A549 (cell line): ENCODE measurements around the gene USP20.

Source experiments
- EP300 ChIP-seq, 2 experiments: fragments of >200 bp; sonication (Bioruptor Twin); formaldehyde crosslinking; IDR thresholded peaks; 2 replicates in 1 of 2; 3 replicates in 1 of 2; pipeline ENCODE4 v1.6.1; 2016 to 2017
- GATA3 ChIP-seq: IDR thresholded peaks from 2 replicates; pipeline ENCODE4 v1.6.1; 2012; ENCODE audit warnings: borderline replicate concordance
- HDAC2 ChIP-seq: fragments of 200-600 bp; sonication (generic); IDR thresholded peaks from 2 replicates; pipeline ENCODE4 v1.6.1; 2016
- JUN ChIP-seq, 2 experiments: fragments of >200 bp; sonication (Bioruptor Twin); formaldehyde crosslinking; IDR thresholded peaks; 2 replicates in 1 of 2; 3 replicates in 1 of 2; pipeline ENCODE4 v1.6.1; 2016 to 2017
- MAFK ChIP-seq: fragments of 450-650 bp; IDR thresholded peaks from 2 replicates; pipeline ENCODE4 v1.6.1; 2014; ENCODE audit not compliant: partially characterized antibody
- MAX ChIP-seq: IDR thresholded peaks from 2 replicates; pipeline ENCODE4 v1.6.1; 2012
- MYC ChIP-seq: IDR thresholded peaks from 2 replicates; pipeline ENCODE4 v1.6.1; 2012; ENCODE audit warnings: mild to moderate bottlenecking, inconsistent platforms, low read length, improper control_type of control experiment, borderline replicate concordance
- POLR2A ChIP-seq: IDR thresholded peaks from 2 replicates; pipeline ENCODE4 v1.6.1; 2012; ENCODE audit warnings: mild to moderate bottlenecking, low read length
- RNF2 ChIP-seq: fragments of 200-600 bp; sonication (generic); IDR thresholded peaks from 2 replicates; pipeline ENCODE4 v1.6.1; 2016; ENCODE audit warnings: low read depth, mild to moderate bottlenecking, antibody characterized with exemption, moderate library complexity, borderline replicate concordance
- SMC3 ChIP-seq: fragments of >200 bp; sonication (Bioruptor Twin); formaldehyde crosslinking; IDR thresholded peaks from 3 replicates; pipeline ENCODE4 v1.6.1; 2018; ENCODE audit warnings: inconsistent platforms
- TP53 ChIP-seq: fragments of 250-450 bp; sonication (Bioruptor Pico); IDR thresholded peaks from 2 replicates; pipeline ENCODE4 v1.5.0; 2021; ENCODE audit warnings: mild to moderate bottlenecking, moderate library complexity
- TF ChIP-seq, protein P1 (sequence below): fragments of >200 bp; sonication (Bioruptor Twin); formaldehyde crosslinking; IDR thresholded peaks from 3 replicates; pipeline ENCODE4 v1.5.1; 2016
- TF ChIP-seq, protein P2 (sequence below): fragments of 200-600 bp; sonication (generic); IDR thresholded peaks from 2 replicates; pipeline ENCODE4 v1.6.1; 2016; ENCODE audit warnings: antibody characterized with exemption, mild to moderate bottlenecking, moderate library complexity
- TF ChIP-seq, protein P3 (sequence below): fragments of 250-450 bp; sonication (Bioruptor Pico); IDR thresholded peaks from 2 replicates; pipeline ENCODE4 v1.5.0; 2021; ENCODE audit warnings: mild to moderate bottlenecking, moderate library complexity, borderline replicate concordance

DNA sequence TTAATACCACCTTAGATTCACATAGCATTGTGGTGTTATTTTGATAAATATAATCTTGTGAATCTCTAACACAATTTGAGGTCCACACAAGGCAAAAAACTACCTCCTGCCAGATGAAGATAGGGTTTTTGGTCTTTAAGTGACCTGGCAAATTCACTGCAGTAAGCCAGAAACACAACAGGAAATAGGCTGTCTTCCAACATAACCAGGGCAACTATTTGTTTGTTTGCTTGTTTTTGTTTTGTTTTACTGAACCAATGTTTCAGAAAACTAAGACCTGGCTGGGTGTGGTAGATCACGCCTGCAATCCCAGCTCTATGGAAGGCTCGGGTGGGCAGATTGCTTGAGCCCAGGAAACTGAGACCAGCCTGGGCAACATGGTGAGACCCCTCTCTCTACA is 95.5 kb downstream of the USP20 start:
- TF ChIP-seq, protein P1, sequence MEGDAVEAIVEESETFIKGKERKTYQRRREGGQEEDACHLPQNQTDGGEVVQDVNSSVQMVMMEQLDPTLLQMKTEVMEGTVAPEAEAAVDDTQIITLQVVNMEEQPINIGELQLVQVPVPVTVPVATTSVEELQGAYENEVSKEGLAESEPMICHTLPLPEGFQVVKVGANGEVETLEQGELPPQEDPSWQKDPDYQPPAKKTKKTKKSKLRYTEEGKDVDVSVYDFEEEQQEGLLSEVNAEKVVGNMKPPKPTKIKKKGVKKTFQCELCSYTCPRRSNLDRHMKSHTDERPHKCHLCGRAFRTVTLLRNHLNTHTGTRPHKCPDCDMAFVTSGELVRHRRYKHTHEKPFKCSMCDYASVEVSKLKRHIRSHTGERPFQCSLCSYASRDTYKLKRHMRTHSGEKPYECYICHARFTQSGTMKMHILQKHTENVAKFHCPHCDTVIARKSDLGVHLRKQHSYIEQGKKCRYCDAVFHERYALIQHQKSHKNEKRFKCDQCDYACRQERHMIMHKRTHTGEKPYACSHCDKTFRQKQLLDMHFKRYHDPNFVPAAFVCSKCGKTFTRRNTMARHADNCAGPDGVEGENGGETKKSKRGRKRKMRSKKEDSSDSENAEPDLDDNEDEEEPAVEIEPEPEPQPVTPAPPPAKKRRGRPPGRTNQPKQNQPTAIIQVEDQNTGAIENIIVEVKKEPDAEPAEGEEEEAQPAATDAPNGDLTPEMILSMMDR = no peak
- no peak for TF ChIP-seq POLR2A
- TF ChIP-seq, protein P2, sequence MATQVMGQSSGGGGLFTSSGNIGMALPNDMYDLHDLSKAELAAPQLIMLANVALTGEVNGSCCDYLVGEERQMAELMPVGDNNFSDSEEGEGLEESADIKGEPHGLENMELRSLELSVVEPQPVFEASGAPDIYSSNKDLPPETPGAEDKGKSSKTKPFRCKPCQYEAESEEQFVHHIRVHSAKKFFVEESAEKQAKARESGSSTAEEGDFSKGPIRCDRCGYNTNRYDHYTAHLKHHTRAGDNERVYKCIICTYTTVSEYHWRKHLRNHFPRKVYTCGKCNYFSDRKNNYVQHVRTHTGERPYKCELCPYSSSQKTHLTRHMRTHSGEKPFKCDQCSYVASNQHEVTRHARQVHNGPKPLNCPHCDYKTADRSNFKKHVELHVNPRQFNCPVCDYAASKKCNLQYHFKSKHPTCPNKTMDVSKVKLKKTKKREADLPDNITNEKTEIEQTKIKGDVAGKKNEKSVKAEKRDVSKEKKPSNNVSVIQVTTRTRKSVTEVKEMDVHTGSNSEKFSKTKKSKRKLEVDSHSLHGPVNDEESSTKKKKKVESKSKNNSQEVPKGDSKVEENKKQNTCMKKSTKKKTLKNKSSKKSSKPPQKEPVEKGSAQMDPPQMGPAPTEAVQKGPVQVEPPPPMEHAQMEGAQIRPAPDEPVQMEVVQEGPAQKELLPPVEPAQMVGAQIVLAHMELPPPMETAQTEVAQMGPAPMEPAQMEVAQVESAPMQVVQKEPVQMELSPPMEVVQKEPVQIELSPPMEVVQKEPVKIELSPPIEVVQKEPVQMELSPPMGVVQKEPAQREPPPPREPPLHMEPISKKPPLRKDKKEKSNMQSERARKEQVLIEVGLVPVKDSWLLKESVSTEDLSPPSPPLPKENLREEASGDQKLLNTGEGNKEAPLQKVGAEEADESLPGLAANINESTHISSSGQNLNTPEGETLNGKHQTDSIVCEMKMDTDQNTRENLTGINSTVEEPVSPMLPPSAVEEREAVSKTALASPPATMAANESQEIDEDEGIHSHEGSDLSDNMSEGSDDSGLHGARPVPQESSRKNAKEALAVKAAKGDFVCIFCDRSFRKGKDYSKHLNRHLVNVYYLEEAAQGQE = no peak
- TF ChIP-seq RNF2 = no peak
- no peak for TF ChIP-seq MAFK
- no peak for TF ChIP-seq MAX
- no peak for TF ChIP-seq JUN (IDR thresholded peaks at IDR 0.05)
- TF ChIP-seq, protein P3, sequence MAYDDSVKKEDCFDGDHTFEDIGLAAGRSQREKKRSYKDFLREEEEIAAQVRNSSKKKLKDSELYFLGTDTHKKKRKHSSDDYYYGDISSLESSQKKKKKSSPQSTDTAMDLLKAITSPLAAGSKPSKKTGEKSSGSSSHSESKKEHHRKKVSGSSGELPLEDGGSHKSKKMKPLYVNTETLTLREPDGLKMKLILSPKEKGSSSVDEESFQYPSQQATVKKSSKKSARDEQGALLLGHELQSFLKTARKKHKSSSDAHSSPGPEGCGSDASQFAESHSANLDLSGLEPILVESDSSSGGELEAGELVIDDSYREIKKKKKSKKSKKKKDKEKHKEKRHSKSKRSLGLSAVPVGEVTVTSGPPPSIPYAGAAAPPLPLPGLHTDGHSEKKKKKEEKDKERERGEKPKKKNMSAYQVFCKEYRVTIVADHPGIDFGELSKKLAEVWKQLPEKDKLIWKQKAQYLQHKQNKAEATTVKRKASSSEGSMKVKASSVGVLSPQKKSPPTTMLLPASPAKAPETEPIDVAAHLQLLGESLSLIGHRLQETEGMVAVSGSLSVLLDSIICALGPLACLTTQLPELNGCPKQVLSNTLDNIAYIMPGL (CRISPR knock-in tag) = no peak
- no peak for TF ChIP-seq GATA3
- TF ChIP-seq SMC3 = no peak
- no peak for TF ChIP-seq HDAC2
- TF ChIP-seq TP53 (CRISPR knock-in tag) = no peak
- no peak for TF ChIP-seq MYC
- TF ChIP-seq EP300 (IDR thresholded peaks at IDR 0.05) = no peak
